T-helper 2 cell (primary cell): ENCODE data around the gene LYPLA2.

Experiments
- DNase-seq, 5 experiments: peaks; one replicate each; pipeline versions ENCODE4 v3.0.0 to v3.0.0-alpha.2; 2012 to 2022

LYPLA2 gene

DNA sequence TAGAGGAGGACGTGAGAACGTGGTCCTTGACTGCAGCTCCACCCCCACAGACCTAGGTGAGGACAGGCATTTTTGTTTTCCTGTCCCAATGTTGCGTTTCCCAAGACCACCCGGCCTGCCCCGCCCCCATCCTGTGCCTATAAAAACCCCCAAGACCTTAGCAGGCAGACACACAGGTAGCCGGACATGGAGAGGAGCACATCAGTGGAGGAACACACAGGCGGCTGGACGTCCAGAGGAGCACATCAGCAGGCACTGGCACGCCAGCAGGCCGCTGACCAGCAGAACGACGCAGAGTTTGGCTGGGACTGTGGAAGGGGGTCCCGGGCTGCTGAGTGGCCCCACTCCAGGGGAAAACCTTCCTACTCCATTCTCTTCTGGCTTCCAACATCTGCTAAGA, 47.0 kb downstream of the LYPLA2 start:
- DNase-seq: peak in 1 of 5 experiments; percentile 11

DNA sequence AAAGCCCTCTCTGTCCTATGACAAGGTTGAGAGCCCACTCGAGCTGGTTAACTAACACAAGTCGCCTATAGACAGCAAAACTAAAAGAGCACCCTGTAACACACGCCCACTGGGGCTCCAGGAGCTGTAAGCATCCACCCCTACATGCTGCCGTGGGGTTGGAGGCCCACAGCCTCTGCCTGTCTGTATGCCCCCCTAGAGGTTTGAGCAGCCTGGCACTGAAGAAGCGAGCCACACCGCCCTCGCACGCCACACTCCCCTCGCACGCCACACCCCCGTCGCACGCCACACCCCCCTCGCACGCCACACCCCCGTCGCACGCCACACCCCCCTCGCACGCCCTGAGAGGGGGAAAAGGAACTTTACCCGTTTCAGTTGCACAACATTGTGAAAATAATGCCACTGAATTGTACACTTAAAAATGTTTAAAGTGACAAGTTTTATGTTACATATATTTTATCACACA, 47.5 kb downstream of the LYPLA2 start:
- peak; percentile 55 to 85 (median 69) for DNase-seq

DNA sequence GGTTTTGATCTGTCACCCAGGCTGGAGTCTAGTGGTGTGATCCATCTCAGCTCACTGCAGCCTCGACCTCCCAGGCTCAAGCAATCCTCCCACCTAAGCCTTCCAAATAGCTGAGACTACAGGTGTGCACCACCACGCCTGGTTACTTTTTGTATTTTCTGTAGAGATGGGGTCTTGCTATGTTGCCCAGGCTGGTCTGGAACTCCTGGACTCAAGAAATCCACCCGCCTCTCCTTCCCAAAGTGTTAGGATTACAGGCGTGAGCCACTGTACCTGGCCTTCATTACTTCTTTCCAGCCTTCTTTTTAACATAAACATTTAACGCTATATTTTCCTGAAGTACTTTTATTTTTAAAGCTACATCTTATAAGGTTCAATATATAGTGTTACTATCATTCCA, 52.7 kb downstream of the LYPLA2 start:
- DNase-seq: no peak
